ENCODE results near the gene TMEM132C.
"Not testable (repeated sequence)": the region's sequence is repeated elsewhere in the genome, so short reads cannot be mapped to it uniquely, and the experiment has no call there.

TMEM132C gene

DNA sequence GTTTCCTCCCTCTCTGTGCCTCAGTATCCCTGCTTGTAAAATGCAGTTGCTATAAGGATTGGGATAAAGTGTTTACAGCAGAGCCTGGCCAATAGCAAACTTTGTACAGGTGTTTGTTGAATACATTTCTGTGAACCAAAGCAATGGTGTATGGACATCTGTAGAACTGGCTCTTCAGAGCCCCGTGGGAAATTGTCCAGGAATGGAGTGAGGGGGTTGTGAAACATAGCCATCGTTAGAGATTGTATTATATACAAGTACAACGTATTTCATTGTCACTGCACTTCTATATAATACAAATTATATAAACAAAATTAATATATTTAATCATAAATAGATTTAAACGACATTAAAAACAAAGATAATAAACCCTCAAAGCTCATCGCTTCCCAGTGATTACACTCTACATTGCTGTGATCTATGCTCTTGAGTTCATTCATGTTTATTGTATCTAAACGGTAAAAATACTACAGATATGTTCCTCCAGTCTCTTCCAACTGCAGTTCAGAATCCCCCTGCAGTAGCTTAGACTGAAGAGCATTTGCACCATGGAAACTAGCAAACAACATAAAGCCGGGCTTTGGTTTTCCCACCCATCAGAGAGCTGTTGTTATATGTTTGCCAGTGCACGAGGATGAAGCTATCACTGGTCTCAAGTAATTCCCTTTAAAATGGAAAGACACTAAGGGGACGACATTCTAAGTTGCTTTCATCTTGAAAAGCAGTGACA, 216.7 kb downstream of the TMEM132C start:
- no peak for TF ChIP-seq Cebpa-rat (IDR thresholded peaks at IDR 0.05)
- Histone ChIP-seq H3K27me3 (no peaks in the 10 kb centered on the region), H3K4me2 (no peak overlapping the region), H4K20me1 (no peaks in the 10 kb centered on the region), H3K36me3 (no peaks in the 10 kb centered on the region), H3K4me1 (no peaks in the 10 kb centered on the region), H3K9ac (no peak overlapping the region), H3K27ac (no peak overlapping the region), H3K9me3 (replicated peaks in 1 of 11) (no peaks in the 10 kb centered on the region), H3K4me3 (no peak overlapping the region)

DNA sequence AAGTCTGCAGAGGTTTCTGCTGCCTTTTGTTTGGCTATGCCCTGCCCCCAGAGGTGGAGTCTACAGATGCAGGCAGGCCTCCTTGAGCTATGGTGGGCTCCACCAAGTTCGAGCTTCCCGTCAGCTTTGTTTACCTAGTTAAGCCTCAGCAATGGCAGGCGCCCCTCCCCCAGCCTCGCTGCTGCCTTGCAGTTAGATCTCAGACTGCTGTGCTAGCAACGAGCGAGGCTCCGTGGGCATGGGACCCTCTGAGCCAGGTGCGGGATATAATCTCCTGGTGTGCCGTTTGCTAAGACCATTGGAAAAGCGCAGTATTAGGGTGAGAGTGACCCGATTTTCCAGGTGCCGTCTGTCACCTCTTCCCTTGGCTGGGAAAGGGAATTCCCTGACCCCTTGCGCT, 230.4 kb downstream of the TMEM132C start:
- not testable (repeated sequence) for H3K4me1 ChIP-seq, H3K36me3 ChIP-seq, H3K4me2 ChIP-seq, H3K4me3 ChIP-seq, H3K27me3 ChIP-seq, H3K27ac ChIP-seq, H4K20me1 ChIP-seq, H3K9ac ChIP-seq
- H3K9me3 ChIP-seq (replicated peaks in 1 of 11): peaks cover 9 to 26% (median 16%) of the 10 kb centered on the region in 11 experiments; a peak in 21 of 22 replicates

DNA sequence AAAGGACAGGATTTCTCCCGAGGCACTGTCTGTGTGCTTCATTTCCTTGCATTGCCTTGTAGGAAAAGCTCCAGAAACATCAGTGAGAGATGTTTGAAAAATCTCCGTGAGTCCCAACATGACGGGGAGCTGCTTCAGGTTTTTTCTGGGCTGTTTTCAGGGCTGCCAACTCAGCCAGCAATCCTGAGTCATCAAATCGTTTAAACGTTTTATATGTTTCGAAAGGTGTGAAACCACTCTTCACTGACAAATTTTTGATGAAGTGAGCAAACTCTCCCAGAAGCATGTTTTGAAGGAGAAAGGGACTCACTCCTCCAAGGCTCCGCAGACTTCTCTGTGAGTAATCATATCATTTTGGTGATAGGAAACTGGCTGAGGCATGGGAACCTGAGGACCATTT, 240.5 kb downstream of the TMEM132C start:
- H3K4me1 ChIP-seq: peaks cover 6 to 21% (median 15%) of the 10 kb centered on the region in 10 experiments; a peak in 17 of 20 replicates
- H3K27ac ChIP-seq: no peak overlapping the region
- TF ChIP-seq Cebpa-rat (IDR thresholded peaks at IDR 0.05): no peak
- peaks cover 0 to 6% (median 0%) of the 10 kb centered on the region in 11 experiments; a peak in 1 of 22 replicates for H4K20me1 ChIP-seq
- H3K27me3 ChIP-seq: peaks cover 10 to 30% (median 18%) of the 10 kb centered on the region in 11 experiments; a peak in 19 of 22 replicates
- H3K4me3 ChIP-seq: no peak overlapping the region
- H3K9ac ChIP-seq: no peak overlapping the region
- H3K36me3 ChIP-seq: no peaks in the 10 kb centered on the region
- H3K4me2 ChIP-seq: no peak overlapping the region
- peaks cover 36 to 72% (median 55%) of the 10 kb centered on the region in 11 experiments for H3K9me3 ChIP-seq (replicated peaks in 1 of 11)

DNA sequence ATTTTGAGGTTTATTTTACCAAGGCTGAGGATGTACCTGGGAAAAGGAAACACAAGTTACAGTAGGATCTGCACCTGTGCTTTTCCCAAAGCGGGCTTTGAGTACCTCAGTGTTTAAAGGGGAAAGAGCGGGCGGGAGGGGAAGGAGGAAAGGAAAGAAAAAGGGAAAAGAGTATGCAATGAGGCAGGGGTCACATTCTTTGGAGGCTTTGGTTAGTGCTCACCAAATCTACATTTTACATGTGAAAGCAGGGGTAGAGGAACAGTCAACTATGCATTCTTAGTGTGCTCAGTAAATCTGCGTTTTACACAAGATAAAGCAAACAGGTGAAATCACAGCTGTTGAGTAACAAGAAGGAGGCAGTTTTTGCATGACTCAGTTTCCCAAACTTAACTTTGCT, 242.2 kb downstream of the TMEM132C start:
- Histone ChIP-seq H3K27ac (no peak overlapping the region), H3K27me3 (peaks cover 13 to 38% (median 25%) of the 10 kb centered on the region in 11 experiments; a peak in 19 of 22 replicates), H3K36me3 (no peaks in the 10 kb centered on the region), H3K9me3 (replicated peaks in 1 of 11) (peaks cover 34 to 60% (median 45%) of the 10 kb centered on the region in 11 experiments), H3K4me1 (peaks cover 6 to 21% (median 15%) of the 10 kb centered on the region in 10 experiments; a peak in 17 of 20 replicates), H3K9ac (no peak overlapping the region), H4K20me1 (peaks cover 0 to 6% (median 0%) of the 10 kb centered on the region in 11 experiments; a peak in 2 of 22 replicates), H3K4me3 (no peak overlapping the region), H3K4me2 (no peak overlapping the region)
- TF ChIP-seq Cebpa-rat (IDR thresholded peaks at IDR 0.05): no peak

DNA sequence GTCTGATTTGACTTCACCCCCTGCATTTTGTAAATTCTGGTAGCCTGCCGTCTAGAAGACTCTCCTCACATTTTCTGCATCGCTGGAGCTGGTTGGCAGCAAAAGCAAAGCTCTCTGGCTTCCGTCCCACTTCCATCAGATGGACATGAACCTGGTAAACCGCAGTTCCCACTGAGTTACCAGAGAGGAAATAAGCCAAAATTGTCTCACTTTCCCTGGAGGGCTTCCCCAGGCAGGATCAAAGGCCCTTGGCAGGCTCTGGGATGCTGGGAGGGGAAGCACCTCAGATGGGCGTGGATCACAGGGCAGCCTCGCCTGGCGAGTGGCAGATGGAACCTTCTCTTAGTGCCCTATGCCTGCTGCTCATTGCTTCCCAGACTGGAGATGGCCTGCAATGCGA, 243.5 kb downstream of the TMEM132C start:
- H3K27ac ChIP-seq: no peak overlapping the region

DNA sequence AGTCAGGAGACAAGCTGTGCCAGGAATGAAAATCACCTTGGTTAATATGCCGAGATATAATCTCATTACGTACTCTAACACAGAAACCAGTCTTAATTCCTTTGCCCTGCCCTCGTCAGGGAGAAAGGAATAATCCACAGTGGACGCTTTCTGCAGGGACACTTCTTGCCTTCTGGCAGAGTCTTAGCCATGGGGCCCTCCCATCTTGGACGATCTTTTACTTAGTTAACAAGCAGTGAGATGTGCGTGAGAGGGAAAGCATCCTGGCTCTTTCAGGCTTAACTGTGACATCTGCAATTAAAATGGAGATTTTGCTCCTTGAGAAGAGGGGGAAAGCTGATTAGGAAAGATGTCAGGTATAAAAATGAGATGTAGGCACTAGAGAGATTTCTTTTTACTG, 246.4 kb downstream of the TMEM132C start:
- no peaks in the 10 kb centered on the region for H3K36me3 ChIP-seq
- peaks cover 1 to 33% (median 15%) of the 10 kb centered on the region in 11 experiments; a peak in 19 of 22 replicates for H3K9me3 ChIP-seq (replicated peaks in 1 of 11)
- no peak for TF ChIP-seq Cebpa-rat (IDR thresholded peaks at IDR 0.05)
- no peak overlapping the region for H3K9ac ChIP-seq
- peaks cover 13 to 36% (median 25%) of the 10 kb centered on the region in 11 experiments; a peak in 19 of 22 replicates for H3K27me3 ChIP-seq
- peaks cover 0 to 6% (median 0%) of the 10 kb centered on the region in 11 experiments; a peak in 2 of 22 replicates for H4K20me1 ChIP-seq
- H3K4me3 ChIP-seq: no peak overlapping the region
- no peak overlapping the region for H3K27ac ChIP-seq
- H3K4me1 ChIP-seq: peaks cover 6 to 21% (median 15%) of the 10 kb centered on the region in 10 experiments; a peak in 17 of 20 replicates
- H3K4me2 ChIP-seq: no peak overlapping the region

More for the DNA sequence above, 243.5 kb downstream of the TMEM132C start:
- H3K9me3 ChIP-seq (replicated peaks in 1 of 11): peaks cover 23 to 55% (median 37%) of the 10 kb centered on the region in 11 experiments
- peak overlapping the region in 10 of 11 experiments; percentile 11 to 72 (median 60); a peak in 18 of 22 replicates for H3K4me2 ChIP-seq
- no peak for TF ChIP-seq Cebpa-rat (IDR thresholded peaks at IDR 0.05)
- peaks cover 6 to 21% (median 15%) of the 10 kb centered on the region in 10 experiments; a peak in 17 of 20 replicates for H3K4me1 ChIP-seq
- H3K36me3 ChIP-seq: no peaks in the 10 kb centered on the region
- H3K4me3 ChIP-seq: no peak overlapping the region
- H3K27me3 ChIP-seq: peaks cover 13 to 38% (median 25%) of the 10 kb centered on the region in 11 experiments; a peak in 19 of 22 replicates
- peaks cover 0 to 6% (median 0%) of the 10 kb centered on the region in 11 experiments; a peak in 2 of 22 replicates for H4K20me1 ChIP-seq
- H3K9ac ChIP-seq: no peak overlapping the region

DNA sequence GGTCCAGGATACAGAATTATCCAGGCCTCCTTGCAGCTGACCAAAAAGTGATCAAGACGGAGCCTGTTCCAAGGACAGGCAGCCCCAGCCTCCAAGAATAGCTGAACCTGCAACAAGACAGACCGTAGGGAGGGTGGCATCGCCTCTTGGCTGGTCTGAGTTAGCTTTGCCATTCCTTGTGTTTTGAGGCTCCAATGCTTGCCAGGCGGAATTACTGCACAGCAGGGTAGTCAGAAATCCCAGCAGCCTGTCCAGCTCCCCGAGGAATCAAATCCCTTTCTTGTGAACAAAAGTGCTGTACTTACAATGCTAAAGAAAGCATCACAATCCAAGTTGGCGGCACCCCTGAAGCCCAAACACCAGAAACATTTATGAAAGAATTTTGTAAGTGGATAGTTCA, 246.9 kb downstream of the TMEM132C start:
- Histone ChIP-seq H3K4me1 (peaks cover 6 to 21% (median 15%) of the 10 kb centered on the region in 10 experiments; a peak in 17 of 20 replicates), H3K36me3 (no peaks in the 10 kb centered on the region), H3K4me3 (no peak overlapping the region), H3K4me2 (no peak overlapping the region), H3K27ac (no peak overlapping the region), H4K20me1 (peaks cover 0 to 6% (median 0%) of the 10 kb centered on the region in 11 experiments; a peak in 2 of 22 replicates), H3K9ac (no peak overlapping the region), H3K9me3 (replicated peaks in 1 of 11) (peaks cover 0 to 29% (median 15%) of the 10 kb centered on the region in 11 experiments; a peak in 15 of 22 replicates), H3K27me3 (peaks cover 11 to 31% (median 25%) of the 10 kb centered on the region in 11 experiments; a peak in 19 of 22 replicates)
- TF ChIP-seq Cebpa-rat (IDR thresholded peaks at IDR 0.05): no peak

DNA sequence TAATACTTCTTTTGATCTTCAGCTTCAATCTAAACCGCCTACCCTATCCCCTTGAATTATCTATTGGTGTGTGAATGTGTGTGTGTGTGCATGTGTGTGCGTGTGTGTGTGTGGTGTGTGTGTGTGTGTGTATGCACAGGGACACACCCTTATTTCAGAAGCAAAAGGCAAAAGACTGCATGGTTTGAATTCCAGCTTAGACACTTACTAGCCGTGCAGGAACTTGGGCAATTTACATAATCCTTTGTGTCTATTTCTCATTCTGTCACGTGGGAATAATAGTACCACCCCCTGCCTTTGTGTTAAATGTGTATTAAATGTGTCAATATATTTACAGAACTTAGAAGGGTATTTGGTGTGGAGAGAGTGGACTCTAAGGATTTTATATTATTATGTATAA, 251.7 kb downstream of the TMEM132C start:
- Histone ChIP-seq H3K4me1 (peaks cover 0 to 15% (median 0%) of the 10 kb centered on the region in 10 experiments; a peak in 6 of 20 replicates), H3K9me3 (replicated peaks in 1 of 11) (peaks cover 0 to 20% (median 6%) of the 10 kb centered on the region in 11 experiments; a peak in 7 of 22 replicates), H4K20me1 (no peaks in the 10 kb centered on the region; a peak in 1 of 22 replicates), H3K4me2 (no peak overlapping the region), H3K27ac (no peak overlapping the region), H3K27me3 (peaks cover 0 to 6% (median under 1%) of the 10 kb centered on the region in 11 experiments; a peak in 5 of 22 replicates), H3K4me3 (no peak overlapping the region), H3K9ac (no peak overlapping the region), H3K36me3 (no peaks in the 10 kb centered on the region)
- no peak for TF ChIP-seq Cebpa-rat (IDR thresholded peaks at IDR 0.05)

DNA sequence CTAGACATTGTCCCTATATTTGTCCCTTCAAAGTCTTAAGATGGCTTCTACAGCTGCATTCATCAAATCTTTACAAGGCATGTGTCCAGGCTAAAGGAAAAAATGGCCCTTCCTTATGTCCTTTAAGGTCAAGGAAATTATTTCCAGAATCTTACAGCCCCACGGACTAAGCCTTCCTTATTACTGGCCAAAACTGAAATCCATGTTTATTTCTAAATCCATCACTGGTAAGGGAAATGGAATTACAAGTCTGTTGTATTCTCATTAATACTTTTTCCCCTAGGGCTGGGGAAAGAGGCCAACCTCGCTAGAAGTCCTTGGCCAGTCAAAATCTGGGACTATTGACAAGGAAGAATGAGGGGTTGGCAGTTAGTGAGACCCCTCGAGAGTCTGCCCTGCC, 252.5 kb downstream of the TMEM132C start:
- Histone ChIP-seq H3K4me1 (peaks cover 0 to 15% (median 0%) of the 10 kb centered on the region in 10 experiments; a peak in 6 of 20 replicates), H4K20me1 (no peaks in the 10 kb centered on the region), H3K27me3 (no peaks in the 10 kb centered on the region), H3K9me3 (replicated peaks in 1 of 11) (peaks cover 0 to 20% (median 6%) of the 10 kb centered on the region in 11 experiments; a peak in 7 of 22 replicates), H3K9ac (no peak overlapping the region), H3K27ac (no peak overlapping the region), H3K36me3 (no peaks in the 10 kb centered on the region), H3K4me2 (no peak overlapping the region), H3K4me3 (no peak overlapping the region)
- no peak for TF ChIP-seq Cebpa-rat (IDR thresholded peaks at IDR 0.05)
